GM23338 (cell line): Measurements from ENCODE around the gene COL9A3. TPM values are rescaled to one million over a fixed set of nuclear protein-coding genes. Genes with fewer than 3 reads are reported as not detected.

Source experiments
- ATAC-seq: fragments of 200-7000 bp; cut with Tn5 transposase; 3 replicates; pipeline ENCODE4 v1.9.1; 2020
- DNase-seq: peaks from one replicate; pipeline ENCODE4 v3.0.0-alpha.2; 2015; ENCODE audit warnings: low spot score
- H2AFZ ChIP-seq: fragments of 200-600 bp; sonication (generic); 2 replicates; pipeline ENCODE4 v1.8.0; 2016; ENCODE audit warnings: antibody characterized with exemption, mild to moderate bottlenecking, moderate library complexity
- H3F3A ChIP-seq: fragments of 200-600 bp; sonication (generic); replicated peaks from 2 replicates; pipeline ENCODE4 v1.8.0; 2017; ENCODE audit warnings: antibody characterized with exemption, mixed run types, low read depth
- H3K27ac ChIP-seq: fragments of 200-600 bp; sonication (generic); 2 replicates; pipeline ENCODE4 v1.6.1; 2016; ENCODE audit warnings: low read depth
- H3K27me3 ChIP-seq: fragments of 200-600 bp; sonication (generic); 2 replicates; pipeline ENCODE4 v1.8.0; 2016; ENCODE audit warnings: mild to moderate bottlenecking, mixed run types, moderate library complexity; ENCODE audit not compliant: insufficient read depth
- H3K36me3 ChIP-seq: fragments of 200-600 bp; sonication (generic); 2 replicates; pipeline ENCODE4 v1.8.0; 2016; ENCODE audit warnings: mild to moderate bottlenecking; ENCODE audit not compliant: insufficient read depth
- H3K4me1 ChIP-seq: fragments of 200-600 bp; sonication (generic); 2 replicates; pipeline ENCODE4 v1.8.0; 2016; ENCODE audit warnings: mild to moderate bottlenecking, moderate library complexity; ENCODE audit not compliant: insufficient read depth
- H3K4me2 ChIP-seq: fragments of 200-600 bp; sonication (generic); 2 replicates; pipeline ENCODE4 v1.7.1; 2017; ENCODE audit warnings: mixed run types
- H3K4me3 ChIP-seq: fragments of 200-600 bp; sonication (generic); 2 replicates; pipeline ENCODE4 v1.6.1; 2016; ENCODE audit warnings: mixed run types
- H3K79me2 ChIP-seq: fragments of 200-600 bp; sonication (generic); replicated peaks from 2 replicates; pipeline ENCODE4 v1.8.0; 2017; ENCODE audit warnings: mild to moderate bottlenecking; ENCODE audit not compliant: insufficient read depth
- H3K9me2 ChIP-seq: fragments of 200-600 bp; sonication (generic); 2 replicates; pipeline ENCODE4 v1.8.0; 2017; ENCODE audit not compliant: insufficient read depth
- H4K20me1 ChIP-seq: fragments of 200-600 bp; sonication (generic); replicated peaks from 2 replicates; pipeline ENCODE4 v1.8.0; 2017; ENCODE audit warnings: mild to moderate bottlenecking; ENCODE audit not compliant: insufficient read depth
- H3K27ac Mint-ChIP-seq: 2 replicates; pipeline ENCODE4 v1.8.0; 2020; ENCODE audit warnings: inconsistent platforms, mild to moderate bottlenecking, moderate library complexity, mixed read lengths
- H3K27me3 Mint-ChIP-seq: 3 replicates; pipeline ENCODE4 v1.8.0; 2022; ENCODE audit warnings: low read depth, mild to moderate bottlenecking, moderate library complexity, mixed read lengths, inconsistent platforms; ENCODE audit not compliant: insufficient read depth, poor library complexity
- H3K36me3 Mint-ChIP-seq: 3 replicates; pipeline ENCODE4 v1.8.0; 2021; ENCODE audit warnings: low read depth, mild to moderate bottlenecking, inconsistent platforms, moderate library complexity, mixed read lengths
- H3K4me1 Mint-ChIP-seq: 3 replicates; pipeline ENCODE4 v1.8.0; 2020; ENCODE audit warnings: mild to moderate bottlenecking, inconsistent platforms, mixed read lengths
- H3K4me3 Mint-ChIP-seq: 3 replicates; pipeline ENCODE4 v1.8.0; 2021; ENCODE audit warnings: moderate library complexity, mild to moderate bottlenecking, inconsistent platforms, mixed read lengths
- H3K9me3 Mint-ChIP-seq: 3 replicates; pipeline ENCODE4 v1.8.0; 2020; ENCODE audit warnings: moderate library complexity, mild to moderate bottlenecking, inconsistent platforms, mixed read lengths
- CTCF ChIP-seq, 2 experiments: fragments of 200-600 bp in 1 of 2; sonication (generic) in 1 of 2; conservative IDR thresholded peaks; 2 replicates each; pipeline versions ENCODE4 v1.5.1 to v1.6.1; 2016 to 2017; ENCODE audit warnings: antibody characterized with exemption in 2 of 2, low read depth in 2 of 2, mild to moderate bottlenecking in 2 of 2, moderate library complexity in 1 of 2
- ETS1 ChIP-seq: IDR thresholded peaks from 2 replicates; pipeline ENCODE4 v1.6.1; 2016; ENCODE audit warnings: antibody characterized with exemption
- EZH2 ChIP-seq: fragments of 200-600 bp; sonication (generic); IDR thresholded peaks from one replicate; pipeline ENCODE4 v1.8.0; 2017; ENCODE audit warnings: antibody characterized with exemption, mild to moderate bottlenecking, low read depth; ENCODE audit not compliant: unreplicated experiment
- NANOG ChIP-seq: IDR thresholded peaks from 2 replicates; pipeline ENCODE4 v1.6.1; 2016; ENCODE audit warnings: antibody characterized with exemption, borderline replicate concordance
- POLR2AphosphoS5 ChIP-seq: IDR thresholded peaks from 2 replicates; pipeline ENCODE4 v1.6.1; 2016; ENCODE audit warnings: antibody characterized with exemption, low read depth
- REST ChIP-seq: IDR thresholded peaks from one replicate; pipeline ENCODE4 v1.6.1; 2018; ENCODE audit warnings: antibody characterized with exemption; ENCODE audit not compliant: unreplicated experiment
- STAT1 ChIP-seq: IDR thresholded peaks from one replicate; pipeline ENCODE4 v1.6.1; 2016; ENCODE audit warnings: antibody characterized with exemption; ENCODE audit not compliant: unreplicated experiment
- ZNF114 ChIP-seq: fragments of 250-450 bp; sonication (Bioruptor Pico); IDR thresholded peaks from 2 replicates; pipeline ENCODE4 v1.5.0; 2020; ENCODE audit warnings: mild to moderate bottlenecking, moderate library complexity
- ZNF331 ChIP-seq: fragments of 250-450 bp; sonication (Bioruptor Pico); IDR thresholded peaks from 2 replicates; pipeline ENCODE4 v1.5.0; 2020; ENCODE audit warnings: low read depth, mild to moderate bottlenecking, moderate library complexity
- ZNF462 ChIP-seq: fragments of 250-450 bp; sonication (Bioruptor Pico); IDR thresholded peaks from 2 replicates; pipeline ENCODE4 v1.5.0; 2020; ENCODE audit warnings: mild to moderate bottlenecking, moderate library complexity
- polyA plus RNA-seq: library from polyadenylated mRNA; unstranded; fragments of >200 nt; fragmentation: Nextera tagmentation; extraction: Ambion mirVana; gene quantifications from 2 replicates; pipeline ENCODE4 v1.2.1, GENCODE V29; 2016
- total RNA-seq: library from RNA; depleted of rRNA; stranded (reverse); fragments of >200 nt; shearing (Covaris generic); gene quantifications from 2 replicates; pipeline ENCODE4 v1.2.3, GENCODE V29; 2014

Gene COL9A3
- total and polyA plus RNA-seq, 2 experiments from 2014 or later = 74.9 to 113 TPM

- no peaks in the 10 kb centered on the region for H3K9me3 Mint-ChIP-seq
- Histone ChIP-seq H3K4me1 (no peaks in the 10 kb centered on the region; the same call in none of the 2 replicates), H3K27me3 (no peaks in the 10 kb centered on the region), H3K36me3 (no peaks in the 10 kb centered on the region), H4K20me1 (no peaks in the 10 kb centered on the region), H3K4me2 (no peak overlapping the region), H3K27ac (no peak overlapping the region), H2AFZ (no peak overlapping the region), H3K4me3 (no peak overlapping the region), H3F3A (0 out of 2 replicates have a peak, but pooled peaks cover 2% of the 10 kb centered on the region), H3K9me2 (no peaks in the 10 kb centered on the region), H3K79me2 (no peaks in the 10 kb centered on the region)
- H3K27me3 Mint-ChIP-seq = peaks cover 4% of the 10 kb centered on the region
- no peak for TF ChIP-seq REST
- no peak for TF ChIP-seq POLR2AphosphoS5
- no peak for TF ChIP-seq ETS1
- no peak for TF ChIP-seq ZNF114
- no peak for TF ChIP-seq ZNF462 (CRISPR knock-in tag)
- no peak for TF ChIP-seq ZNF331 (CRISPR knock-in tag)
- TF ChIP-seq EZH2 = no peak
- no peak for TF ChIP-seq STAT1
- no peak for TF ChIP-seq CTCF (conservative IDR thresholded peaks at IDR 0.05; ENCODE audit: low read depth in 2 of 2)
- TF ChIP-seq NANOG = no peak
- ATAC-seq (no peak), DNase-seq (no peak)
- no peak overlapping the region for H3K27ac Mint-ChIP-seq
- no peaks in the 10 kb centered on the region for H3K36me3 Mint-ChIP-seq
- H3K4me1 Mint-ChIP-seq = peaks cover 25% of the 10 kb centered on the region
- no peak overlapping the region for H3K4me3 Mint-ChIP-seq
Measured at GRCh38 chr20:62771396-62772102, 45.3 kb upstream of the COL9A3 start.
